HG03159 (cell line): ENCODE results near the gene FAM167B.
"Not testable (repeated sequence)": the region's sequence is repeated elsewhere in the genome, so short reads cannot be mapped to it uniquely, and the experiment has no call there.

Experiments
- ATAC-seq: cut with Tn5 transposase; IDR thresholded peaks from one replicate; pipeline ENCODE4 v1.9.1; 2021; ENCODE audit warnings: mild to moderate bottlenecking, moderate library complexity; ENCODE audit not compliant: unreplicated experiment

FAM167B gene

GRCh38 chr1:32255072-32256071 is 8.3 kb downstream of the FAM167B start:
- ATAC-seq: no peak

- ATAC-seq: no peak
Measured at GRCh38 chr1:32256473-32257226, 9.6 kb downstream of the FAM167B start.

GRCh38 chr1:32257227-32257508 is 10.1 kb downstream of the FAM167B start:
- ATAC-seq: no peak

GRCh38 chr1:32263236-32263593 is 16.2 kb downstream of the FAM167B start:
- not testable (repeated sequence) for ATAC-seq

- ATAC-seq: no peak
Measured at GRCh38 chr1:32263744-32264143, 16.7 kb downstream of the FAM167B start.

- ATAC-seq: no peak
Measured at GRCh38 chr1:32265846-32266245, 18.8 kb downstream of the FAM167B start.

GRCh38 chr1:32266921-32267591 is 20.0 kb downstream of the FAM167B start:
- no peak for ATAC-seq

- no peak for ATAC-seq
Measured at GRCh38 chr1:32269744-32270143, 22.7 kb downstream of the FAM167B start.

- no peak for ATAC-seq
Measured at GRCh38 chr1:32272557-32273390, 25.8 kb downstream of the FAM167B start.

GRCh38 chr1:32273391-32274208 is 26.6 kb downstream of the FAM167B start:
- ATAC-seq: no peak

- no peak for ATAC-seq
Measured at GRCh38 chr1:32274646-32275340, 27.8 kb downstream of the FAM167B start.

GRCh38 chr1:32275424-32275823 is 28.4 kb downstream of the FAM167B start:
- no peak for ATAC-seq

- ATAC-seq: no peak
Measured at GRCh38 chr1:32276032-32276782, 29.2 kb downstream of the FAM167B start.

GRCh38 chr1:32284777-32285176 is 37.8 kb downstream of the FAM167B start:
- ATAC-seq: not testable (repeated sequence)

GRCh38 chr1:32285658-32286057 is 38.6 kb downstream of the FAM167B start:
- ATAC-seq: no peak

- no peak for ATAC-seq
Measured at GRCh38 chr1:32286763-32287162, 39.7 kb downstream of the FAM167B start.

GRCh38 chr1:32289256-32289655 is 42.2 kb downstream of the FAM167B start:
- ATAC-seq: no peak

- ATAC-seq: no peak
Measured at GRCh38 chr1:32291145-32291707, 44.2 kb downstream of the FAM167B start.
